NCI-H510A (cell line): Measurements from ENCODE around the gene GALNT17.

Source experiments
- DNase-seq: peaks from one replicate; lab custom pipeline; 2025; lab: John Stamatoyannopoulos, UW

Gene GALNT17

DNA sequence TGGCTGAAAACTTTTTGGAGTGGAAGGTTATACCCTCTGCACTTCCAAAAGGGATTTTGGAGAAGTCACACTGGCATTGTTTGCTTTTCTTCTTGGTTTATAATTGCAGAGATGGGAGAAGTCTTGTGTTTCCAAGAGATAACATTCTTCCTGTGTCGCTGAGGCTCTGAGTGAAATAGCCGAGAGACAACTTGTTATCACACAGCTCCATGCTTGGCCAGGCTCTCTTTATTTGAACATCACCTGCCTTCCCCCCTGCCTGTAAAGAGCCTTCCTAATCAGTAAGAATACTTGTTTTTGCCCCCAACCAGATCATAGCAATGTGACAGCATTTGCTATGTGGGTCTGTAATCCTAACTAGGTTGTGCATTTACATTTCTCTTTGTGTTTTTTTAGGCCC lies 270.7 kb downstream of the GALNT17 start:
- DNase-seq, result no peak

DNA sequence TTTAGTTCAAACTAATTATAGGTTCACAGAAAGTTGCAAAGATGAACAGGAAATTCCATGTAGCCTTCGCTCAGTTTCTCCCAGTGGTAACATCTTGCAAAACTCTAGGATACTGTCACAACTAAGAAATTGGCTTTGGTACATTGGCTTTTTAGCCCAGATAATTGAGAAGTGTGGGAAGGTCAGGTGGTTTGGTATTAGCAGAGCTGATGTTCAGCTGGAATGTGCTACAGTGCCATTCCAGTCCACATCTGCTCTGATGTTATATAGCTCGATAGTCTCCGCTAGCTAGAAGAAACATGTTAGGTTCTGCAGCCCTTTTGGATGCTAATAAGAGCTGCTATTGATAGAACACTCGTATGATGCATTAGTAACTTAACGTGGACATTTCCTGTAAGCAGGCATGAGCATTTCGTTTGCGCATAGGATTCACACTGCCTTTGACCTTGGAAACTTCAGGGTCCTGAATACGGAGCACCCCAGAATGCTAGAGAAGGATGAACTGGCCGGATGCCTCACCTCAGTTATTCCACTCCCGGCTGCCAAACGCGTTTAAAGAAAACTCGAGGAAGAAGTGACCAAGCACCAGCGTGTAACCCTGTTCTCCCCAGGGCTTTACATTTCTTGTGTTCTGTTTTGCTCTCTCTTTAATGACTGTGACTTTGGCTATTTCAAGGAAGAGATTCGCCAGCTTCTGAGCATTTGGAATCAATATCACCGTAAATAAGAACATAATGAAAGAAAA lies 271.4 kb downstream of the GALNT17 start:
- no peak for DNase-seq

DNA sequence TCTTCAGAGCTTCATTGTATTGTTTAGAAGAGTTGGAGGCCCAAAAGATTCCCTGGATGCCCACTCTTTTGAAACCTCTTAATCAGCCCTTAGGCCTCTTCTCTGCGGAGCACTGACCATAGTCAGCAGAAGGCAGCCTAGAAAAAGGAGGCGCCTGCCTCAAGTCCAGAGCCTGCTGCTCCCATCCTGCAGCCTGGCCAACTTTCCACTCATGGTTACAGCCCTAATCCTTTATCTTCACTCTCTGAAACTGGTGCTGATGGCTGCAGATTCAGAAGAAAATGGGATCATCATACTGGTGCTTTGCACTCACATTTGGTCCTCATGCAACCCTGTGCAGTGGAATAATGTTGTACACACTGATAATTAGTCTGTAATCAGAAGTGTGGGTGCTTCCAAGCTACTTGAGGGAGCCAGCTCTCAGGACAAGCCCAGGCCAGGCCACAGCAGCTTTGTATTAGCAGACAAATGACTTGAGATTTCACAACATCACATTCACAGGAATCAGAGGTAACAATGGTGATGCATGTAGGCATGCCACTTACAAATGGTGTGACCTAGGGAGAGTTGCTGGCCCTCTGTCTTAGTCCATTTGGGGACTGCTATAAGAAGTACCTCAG lies 272.9 kb downstream of the GALNT17 start:
- DNase-seq, result no peak

DNA sequence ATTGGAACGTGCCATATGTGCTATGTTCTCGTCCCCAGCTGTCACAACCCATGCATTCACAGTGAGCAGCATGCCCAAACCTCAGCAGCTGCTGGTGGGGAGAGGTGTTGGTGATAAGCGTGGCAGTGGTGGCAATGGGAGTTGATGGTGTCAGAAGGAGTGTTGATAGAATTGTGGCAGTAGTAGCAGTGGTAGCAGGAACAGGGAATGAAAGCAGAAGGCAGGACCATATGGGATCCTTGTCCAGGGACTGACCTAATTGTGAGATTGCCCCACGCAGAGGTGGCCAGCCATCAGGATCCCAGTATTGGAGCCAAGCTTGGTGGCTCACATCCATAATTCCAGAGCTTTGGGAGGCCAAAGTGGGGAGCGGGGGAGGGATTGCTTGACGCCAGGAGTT lies 276.3 kb downstream of the GALNT17 start:
- no peak for DNase-seq

DNA sequence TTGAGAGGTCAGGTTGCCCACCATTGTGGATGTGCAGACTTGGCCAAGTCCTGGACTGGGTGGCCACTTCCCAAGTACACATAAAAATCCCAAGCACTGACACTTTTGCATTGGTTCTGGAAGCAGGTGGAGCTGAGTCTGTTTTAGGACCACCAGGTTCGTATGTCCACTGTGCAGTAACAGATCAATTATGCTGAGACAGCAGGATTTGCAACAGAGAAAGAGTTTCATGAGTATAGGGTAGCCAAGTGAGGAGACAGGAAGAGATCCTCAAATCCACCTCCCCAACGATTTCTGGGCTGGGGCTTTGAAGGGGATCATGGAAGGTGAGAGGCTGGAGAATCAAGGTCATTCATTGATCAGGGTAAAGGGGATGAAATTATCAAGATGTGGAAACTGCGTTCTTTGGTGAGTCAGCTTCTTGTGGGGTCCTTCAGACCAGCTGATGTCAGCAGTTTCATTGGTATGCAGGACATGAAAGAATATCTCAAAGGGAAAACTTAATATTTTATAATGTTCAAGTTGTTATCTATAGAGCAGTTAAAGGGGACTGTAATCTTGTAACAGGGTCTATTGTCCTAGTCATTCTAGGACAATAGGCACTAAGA lies 277.7 kb downstream of the GALNT17 start:
- no peak for DNase-seq

DNA sequence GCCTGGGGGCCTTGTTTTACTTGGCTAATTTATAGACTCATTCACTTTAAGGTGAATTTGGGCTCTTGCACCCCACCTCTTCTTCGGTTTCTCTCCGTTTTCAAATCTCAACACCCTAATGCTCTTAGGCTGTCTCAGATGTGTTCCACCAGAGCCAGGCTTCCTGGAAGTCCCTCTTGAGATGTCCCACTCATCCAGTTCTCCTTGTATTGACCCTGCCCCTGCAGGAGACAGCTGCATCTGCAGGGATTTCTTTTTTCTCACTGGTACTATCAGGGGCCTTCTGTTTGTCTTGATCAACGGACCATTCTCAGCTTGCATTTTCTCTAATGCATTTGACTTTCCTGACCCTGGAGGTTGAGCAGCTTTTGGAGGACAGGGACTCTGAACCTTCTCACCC lies 279.5 kb downstream of the GALNT17 start:
- DNase-seq, result no peak

DNA sequence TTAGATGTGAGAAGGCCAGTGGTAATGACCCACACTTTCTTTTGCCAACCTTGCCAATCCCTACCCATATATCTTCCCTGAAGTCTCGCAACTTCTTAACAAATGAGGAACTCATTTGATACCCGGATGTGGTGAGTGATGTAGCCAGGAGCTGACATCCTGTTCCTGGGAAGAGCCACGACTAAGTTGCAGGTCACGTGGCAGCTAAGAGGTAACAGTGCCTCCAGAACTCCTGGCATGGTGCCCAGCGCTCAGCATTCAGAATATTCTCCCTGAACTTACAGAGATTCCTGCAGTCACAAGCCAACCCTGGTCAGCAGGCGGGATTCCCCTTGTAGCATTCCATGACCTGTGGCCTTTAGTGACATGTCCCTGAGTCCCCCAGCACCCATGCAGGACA lies 282.5 kb downstream of the GALNT17 start:
- DNase-seq, result no peak

DNA sequence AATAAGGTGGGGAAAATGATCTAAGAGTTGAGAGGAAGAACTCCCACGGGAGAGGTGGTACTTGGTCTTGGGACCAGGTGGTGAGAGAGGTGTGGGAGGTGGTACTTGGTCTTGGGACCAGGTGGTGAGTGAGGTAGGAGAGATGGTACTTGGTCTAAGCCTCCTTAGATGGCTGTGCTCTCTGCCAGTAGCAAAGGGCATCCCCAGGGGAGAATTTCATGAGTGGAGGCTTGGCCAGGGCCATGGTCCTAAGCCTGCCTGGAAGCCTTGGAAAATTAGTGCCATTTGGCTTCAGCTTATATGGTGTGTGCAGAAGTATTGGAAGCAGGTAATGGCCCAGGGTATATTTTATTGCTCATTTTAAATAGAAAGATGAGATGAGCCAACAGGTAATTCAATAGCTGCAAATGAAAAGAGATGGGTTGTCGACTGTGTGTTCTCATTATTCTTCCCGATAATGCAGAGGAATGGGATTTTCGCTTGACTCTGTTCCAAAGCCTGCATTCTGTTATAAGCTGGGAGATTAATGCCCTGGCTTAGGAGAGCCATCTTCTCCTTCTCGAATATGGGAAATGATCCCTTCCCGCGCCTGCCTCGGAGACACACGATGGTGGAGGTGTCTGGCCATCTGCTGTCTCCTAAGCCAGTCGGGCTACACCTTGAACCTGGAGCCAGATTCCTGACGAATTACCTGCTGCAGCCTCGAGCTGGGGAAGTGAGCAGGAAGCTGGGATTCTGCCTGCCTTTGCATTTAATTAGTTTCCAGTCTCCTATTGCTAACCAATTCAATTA lies 287.8 kb downstream of the GALNT17 start:
- no peak for DNase-seq

DNA sequence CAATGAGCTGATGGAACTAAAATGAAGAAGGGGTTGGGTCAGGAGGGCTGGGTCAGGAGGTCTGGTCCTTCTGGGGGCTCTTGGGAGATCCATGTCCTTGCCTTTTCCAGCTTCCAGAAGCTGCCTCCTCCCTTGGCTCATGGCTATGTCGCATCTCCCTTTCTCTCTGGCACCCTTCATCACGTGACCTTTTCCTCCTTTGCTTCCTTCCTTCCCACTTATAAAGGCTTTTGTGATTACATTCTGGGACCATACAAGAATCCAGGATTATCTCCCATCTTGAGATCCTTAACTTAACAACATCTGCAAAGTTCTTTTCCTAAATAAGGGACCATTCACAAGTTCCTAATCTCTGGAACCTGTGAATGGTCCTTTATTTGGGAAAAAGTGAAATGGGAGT lies 290.2 kb downstream of the GALNT17 start:
- DNase-seq, result no peak

DNA sequence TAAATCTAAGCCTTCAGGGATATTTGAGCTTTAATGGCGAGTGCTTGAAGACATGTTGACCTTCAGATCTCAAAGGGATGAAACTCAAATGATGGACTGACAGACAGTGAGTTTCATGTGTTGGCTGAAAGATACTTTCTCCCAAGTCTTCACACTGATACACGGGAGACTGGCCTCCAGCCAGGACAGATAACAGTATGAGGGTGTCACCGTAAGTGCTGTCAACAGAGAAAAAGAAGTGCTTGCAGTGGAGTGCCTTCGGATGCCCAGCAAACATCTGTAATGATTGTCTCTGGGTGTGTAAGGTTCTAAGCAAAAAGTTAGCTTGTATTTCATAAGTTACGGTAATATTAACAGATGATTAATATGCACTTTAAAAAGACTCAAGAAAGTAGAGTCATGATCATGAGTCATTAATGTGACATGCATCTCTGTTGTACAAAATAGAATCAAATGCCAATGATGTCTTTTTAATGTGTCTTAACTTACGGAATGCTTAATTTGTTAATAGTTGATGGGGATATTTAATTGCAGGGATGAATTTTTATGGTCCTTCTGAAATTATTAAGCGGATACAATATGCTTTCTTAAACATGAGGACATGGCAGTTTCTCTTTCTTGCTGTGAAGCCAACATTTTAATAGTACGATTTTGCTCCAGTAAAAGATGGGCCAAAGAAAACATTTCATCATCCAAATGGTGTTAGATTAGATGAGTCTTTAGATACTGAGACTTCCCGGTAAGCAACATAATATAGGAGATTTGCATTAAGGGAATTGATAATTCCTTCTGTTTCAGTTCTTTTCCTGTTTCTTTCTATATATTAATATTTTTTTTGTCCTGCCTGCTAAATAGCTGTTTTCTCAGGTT lies 292.5 kb downstream of the GALNT17 start:
- no peak for DNase-seq

DNA sequence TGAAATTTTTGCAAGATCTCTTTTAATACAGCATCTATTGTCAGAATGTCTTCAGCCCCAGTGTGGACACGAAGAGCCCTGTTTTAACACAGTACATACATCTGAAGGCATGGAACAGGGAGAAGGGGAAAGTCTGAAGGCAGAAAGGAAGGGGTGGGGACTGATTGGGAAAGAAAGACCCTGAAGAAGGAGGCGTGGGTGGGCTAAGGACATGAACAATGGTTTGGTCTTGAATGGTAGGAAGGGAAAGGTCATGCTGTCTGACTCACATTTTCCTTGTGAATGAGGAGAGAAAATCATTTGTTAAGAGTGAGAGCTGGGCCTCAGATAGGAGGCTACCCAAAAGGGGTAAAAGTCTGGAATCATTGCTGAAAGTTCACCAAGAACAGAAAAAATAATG lies 297.1 kb downstream of the GALNT17 start:
- DNase-seq, result no peak

DNA sequence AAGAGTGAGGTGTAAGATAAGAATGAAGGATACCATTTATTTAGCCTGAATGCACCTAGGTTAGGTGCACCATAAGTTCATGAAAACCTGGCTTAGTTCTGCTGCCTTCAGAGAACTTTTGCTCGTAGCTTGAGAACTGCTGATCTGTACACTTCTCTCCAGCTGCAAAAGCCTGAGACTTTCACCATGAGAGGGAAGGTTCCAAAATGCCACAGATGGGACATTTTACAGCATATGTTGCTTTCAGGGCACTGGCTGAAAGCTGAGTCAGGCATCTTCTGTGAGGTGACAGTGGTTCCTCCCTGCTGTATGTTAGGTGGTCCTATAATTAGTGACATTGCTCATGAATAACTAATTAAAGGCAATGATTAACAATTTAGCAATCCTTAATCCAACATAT lies 298.3 kb downstream of the GALNT17 start:
- DNase-seq, result no peak

DNA sequence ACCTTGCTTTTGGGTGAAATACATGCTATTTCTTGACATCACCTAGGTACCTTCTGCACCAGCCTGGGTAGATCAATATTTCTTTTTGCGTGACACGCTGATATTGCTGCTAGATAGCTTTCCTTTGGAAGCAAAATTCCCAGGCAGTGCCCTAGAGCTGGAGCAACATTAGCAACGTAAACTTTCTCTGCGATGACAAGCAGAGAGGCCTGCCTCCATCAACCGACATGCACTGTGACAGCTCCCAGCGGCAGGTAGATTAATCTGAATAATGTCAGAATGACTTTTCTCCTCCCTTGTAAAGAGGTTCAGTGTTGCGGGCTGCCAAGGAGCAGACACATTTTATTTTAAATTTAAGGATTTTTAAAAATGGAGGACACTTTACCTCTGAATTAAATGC lies 307.4 kb downstream of the GALNT17 start:
- no peak for DNase-seq

DNA sequence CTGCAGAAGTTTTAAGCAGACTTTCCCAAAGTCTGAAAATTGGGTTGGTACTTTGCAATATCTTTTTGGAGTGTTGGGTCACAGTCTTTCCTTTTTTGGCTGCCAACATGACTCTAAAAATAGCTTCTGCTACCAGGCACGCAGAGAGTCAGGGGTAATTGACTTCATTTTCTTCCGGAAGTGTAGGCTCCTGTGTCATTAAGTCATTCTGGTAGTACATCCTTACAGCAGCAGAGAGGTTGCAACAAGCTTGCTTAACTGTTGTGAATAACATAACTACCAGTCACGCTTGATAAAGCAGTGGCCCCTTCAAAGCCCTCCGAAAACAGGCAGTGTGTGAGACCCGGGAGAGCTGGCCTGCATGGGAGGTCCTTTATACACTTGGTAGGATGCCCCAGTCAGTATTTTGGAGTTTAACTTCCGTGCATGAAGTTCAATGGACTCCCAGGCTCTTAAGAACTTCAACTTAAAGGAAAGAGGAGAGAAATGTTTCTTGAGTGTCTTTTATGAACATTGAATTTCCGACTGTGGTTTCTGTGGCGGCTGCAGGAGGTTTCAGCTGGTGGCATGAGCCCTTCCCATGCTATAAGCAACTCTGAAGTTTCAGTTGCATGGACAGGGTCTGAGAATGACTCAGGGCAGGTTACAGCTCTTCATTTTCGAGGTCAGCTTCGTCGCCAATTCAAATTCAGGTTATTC lies 310.7 kb downstream of the GALNT17 start:
- no peak for DNase-seq

DNA sequence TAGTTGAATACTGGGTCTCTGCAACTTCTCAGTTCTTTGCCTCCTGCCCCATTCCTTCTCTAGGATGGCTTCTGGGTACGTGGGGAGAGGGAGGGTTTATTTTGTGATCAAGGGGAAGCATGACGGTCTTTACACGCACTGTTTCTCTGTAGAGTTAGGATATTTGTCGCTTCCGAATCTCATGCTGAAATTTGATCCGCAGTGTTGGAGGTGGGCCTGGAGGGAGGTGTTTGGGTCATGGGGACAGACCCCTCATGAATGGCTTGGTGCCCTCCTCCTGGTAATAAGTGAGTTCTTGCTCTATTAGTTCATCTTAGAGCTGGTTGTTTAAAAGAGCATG lies 311.2 kb downstream of the GALNT17 start:
- no peak for DNase-seq

DNA sequence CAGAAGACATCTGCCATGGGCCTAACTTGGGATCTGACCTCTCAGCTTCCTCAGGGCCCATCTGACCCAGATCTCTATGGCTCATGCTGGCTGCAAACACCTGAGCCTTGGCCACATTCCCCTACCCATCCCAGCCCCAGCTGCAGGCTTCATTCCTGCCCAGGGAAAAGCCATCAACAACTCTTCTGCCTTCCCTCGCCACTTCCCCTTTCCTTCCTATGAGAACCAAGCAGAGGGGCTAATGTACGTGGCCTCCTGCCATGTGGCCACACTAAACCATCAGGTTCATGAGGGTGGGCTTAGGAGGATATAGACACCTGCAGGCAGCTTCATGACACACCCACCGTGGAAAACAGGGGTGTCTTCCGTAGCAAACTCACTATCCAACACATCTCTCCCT lies 312.2 kb downstream of the GALNT17 start:
- no peak for DNase-seq

DNA sequence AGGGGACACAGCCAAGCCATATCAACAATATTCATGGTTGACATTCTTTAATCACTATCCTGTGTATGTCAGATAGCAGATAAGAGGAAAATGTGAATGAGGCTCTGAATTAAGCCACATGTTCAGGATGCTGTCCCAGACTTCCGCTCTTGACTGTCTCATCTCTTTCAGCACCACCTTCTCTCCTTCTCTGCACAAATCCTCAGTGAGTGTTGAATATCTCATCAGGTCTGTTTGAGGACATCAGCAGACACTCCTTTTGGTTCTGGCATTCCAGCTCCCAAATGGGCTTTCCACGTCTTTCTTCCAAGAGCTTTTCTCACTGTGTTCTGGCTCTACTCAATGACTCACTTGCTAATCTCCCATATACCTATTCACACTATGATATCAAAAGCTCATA lies 321.7 kb downstream of the GALNT17 start:
- no peak for DNase-seq

DNA sequence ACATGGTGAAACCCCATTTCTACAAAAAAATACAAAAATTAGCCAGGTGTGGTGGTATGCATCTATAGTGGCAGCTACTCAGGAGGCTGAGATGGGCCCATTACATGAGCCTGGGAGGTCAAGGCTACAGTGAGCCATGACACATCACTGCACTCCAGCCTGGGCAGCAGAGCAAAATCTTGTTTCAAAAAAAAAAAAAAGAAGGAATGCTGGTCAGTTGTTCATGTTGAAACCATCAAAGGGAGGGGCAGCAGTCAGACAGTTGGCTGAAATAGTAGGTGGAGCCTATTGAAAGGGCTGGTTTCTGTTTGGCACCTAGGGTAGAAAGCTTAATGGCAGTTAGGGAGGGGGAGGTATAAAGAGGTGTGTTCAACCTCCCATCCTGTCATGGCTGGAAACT lies 323.0 kb downstream of the GALNT17 start:
- DNase-seq, result no peak

DNA sequence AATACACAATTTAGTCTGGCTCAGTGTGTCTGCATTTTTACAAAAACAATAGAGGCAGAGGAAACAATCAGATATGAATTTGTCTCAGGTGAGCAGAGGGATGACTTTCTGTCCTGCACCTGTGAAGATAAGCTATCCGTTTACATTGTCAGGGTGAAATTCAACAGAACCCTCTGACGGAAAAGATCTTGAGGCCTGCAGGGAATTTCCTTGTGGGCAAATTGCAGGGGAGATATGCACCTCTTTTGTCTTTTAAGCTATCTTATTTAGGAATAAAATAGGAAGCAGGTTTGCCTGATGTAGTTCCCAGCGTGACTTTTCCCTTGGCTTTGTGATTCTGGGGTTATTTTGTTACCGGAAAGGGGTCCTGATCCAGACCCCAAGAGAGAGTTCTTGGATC lies 325.1 kb downstream of the GALNT17 start:
- no peak for DNase-seq

DNA sequence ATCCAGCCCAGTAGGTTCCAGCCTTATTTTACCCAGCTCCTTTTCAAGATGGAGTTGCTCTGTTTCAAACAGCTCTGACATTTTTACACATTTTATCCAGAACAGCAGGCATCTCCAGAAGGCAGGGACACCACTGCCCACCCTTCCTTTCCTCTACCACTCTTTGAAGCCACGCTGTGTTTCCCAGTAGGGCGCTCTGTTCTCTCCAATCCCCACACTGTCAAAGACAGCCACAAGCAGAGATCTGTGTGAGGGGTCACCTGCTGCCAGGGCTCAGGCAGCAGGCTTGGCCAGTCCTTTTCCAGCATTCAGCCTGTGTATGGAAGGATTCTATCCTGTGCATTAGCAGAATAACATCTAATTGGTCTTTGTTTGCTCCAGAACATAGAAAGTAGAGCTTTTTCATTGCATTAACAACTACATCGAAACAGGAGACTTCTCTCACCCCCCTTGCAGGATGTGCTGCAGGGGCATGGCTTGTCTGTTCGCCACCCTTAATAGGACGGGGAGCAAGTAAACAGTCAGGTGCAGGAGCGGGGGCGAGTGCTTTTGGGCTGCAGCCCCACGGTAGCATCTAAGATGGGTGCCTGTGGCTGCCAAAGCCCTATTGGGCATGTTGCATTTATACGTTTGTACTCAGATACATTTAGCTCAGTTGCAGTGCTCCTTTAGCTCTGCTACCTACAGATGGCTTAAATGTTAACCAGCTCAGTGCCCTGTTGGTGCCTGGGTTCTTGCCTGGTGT lies 326.1 kb downstream of the GALNT17 start:
- no peak for DNase-seq

DNA sequence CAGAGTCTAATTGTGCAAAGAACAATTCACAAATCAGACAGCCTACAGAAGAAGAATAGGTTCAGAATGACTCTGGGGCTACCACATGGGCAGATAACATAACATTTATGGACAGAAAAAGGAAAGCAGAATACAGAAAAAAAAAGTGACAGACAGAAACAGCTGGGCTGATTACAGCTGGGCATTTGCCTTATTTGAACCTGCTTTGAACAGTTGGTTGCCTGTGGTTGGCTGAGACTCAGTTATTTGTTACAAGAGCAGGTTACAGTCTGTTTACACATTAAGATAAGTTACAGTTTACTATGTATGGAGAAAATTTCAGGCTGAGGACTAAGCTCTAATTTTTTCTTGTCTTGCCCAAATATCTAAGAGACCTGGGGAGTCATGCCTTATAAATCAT lies 327.2 kb downstream of the GALNT17 start:
- DNase-seq, result no peak
